Iris pigment epithelial cell (primary cell): Measurements from ENCODE around the gene TAB2.

ENCODE experiments used
- DNase-seq: peaks from one replicate; pipeline ENCODE4 v3.0.0-alpha.2; 2011; ENCODE audit warnings: low read depth

Gene TAB2

DNA sequence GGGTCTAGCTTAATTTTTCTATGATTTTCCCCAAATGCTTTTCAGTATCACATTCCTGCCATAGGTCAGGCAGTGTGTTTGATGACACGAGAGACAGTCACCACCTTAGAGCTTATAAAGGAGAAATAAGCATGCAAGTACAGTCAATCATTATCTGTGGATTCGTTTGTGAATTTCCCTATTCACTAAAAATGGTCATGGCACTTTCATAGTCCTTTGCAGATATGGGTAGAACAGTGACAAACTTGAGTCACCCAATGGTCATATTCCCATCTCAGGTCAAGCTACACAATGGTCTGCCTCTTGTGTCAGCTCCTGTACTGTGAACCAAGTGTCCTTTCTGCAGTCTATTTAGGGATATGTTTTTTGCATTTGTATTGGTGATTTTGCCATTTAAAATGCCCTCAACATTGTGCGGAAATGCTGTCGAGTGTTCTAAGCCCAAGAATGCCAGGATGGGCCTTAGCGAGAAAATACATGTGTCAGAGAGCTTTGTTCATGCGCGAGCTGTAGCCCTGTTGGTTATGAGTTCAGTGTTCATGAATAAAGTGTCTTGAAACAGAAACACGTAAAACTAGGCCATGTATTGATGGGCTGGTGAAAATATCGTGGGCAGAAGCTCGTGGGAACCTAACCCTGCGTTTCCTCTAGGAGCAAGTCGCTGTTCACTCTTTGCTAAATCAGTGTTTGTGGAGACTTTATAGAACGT lies 102.3 kb downstream of the TAB2 start:
- DNase-seq: no peak

- DNase-seq: no peak
Measured at GRCh38 chr6:149421132-149421531, 103.6 kb downstream of the TAB2 start.

- no peak for DNase-seq
Measured at GRCh38 chr6:149422581-149422980, 105.1 kb downstream of the TAB2 start.

DNA sequence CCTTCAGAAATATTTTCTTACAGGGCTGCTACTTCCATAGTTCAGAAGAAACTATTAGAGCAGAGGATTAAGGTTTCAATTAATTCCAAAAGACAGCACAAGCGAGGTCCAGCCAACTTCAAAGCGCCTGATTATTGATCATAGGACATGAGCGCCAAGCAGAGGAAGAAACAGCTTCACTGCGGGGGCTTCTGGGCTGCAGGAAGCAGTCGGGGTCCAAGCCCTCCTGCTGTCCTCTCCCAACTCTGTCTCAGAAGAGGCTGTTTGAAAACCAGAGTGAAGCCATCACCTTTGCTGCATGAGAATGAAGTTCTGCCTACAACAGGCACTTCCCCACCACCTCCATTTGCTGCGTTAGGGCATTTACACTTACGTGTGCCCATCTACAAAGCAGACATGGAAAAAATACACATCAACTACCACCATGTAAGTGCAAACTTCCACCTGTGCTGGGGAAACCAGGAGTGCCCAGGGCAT lies 106.5 kb downstream of the TAB2 start:
- no peak for DNase-seq

DNA sequence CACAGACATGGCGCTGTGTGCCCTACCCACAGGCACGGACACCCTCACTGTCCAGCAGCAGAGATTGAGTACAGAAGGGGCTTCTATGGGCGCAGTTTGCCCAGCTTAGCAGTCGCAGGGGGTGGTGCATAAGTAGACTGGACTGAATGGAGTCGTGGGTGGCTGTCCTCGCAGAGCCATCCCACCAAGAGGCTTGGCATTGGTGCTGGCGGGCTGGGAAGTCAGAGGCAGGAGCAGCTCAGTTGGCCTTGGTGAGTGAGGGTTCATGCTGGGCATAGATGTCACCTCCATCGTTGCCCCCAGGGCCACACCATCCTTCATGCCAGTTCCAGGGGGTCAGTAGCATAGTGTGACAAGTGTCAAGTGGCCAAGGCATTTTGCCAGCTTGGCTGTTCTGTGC lies 107.7 kb downstream of the TAB2 start:
- DNase-seq: no peak

- DNase-seq: no peak
Measured at GRCh38 chr6:149425754-149426153, 108.2 kb downstream of the TAB2 start.

GRCh38 chr6:149428606-149429005 lies 111.1 kb downstream of the TAB2 start:
- DNase-seq: no peak

- no peak for DNase-seq
Measured at GRCh38 chr6:149429427-149430360, 112.2 kb downstream of the TAB2 start.

GRCh38 chr6:149431905-149432775 lies 114.6 kb downstream of the TAB2 start:
- DNase-seq: peak; percentile 64

DNA sequence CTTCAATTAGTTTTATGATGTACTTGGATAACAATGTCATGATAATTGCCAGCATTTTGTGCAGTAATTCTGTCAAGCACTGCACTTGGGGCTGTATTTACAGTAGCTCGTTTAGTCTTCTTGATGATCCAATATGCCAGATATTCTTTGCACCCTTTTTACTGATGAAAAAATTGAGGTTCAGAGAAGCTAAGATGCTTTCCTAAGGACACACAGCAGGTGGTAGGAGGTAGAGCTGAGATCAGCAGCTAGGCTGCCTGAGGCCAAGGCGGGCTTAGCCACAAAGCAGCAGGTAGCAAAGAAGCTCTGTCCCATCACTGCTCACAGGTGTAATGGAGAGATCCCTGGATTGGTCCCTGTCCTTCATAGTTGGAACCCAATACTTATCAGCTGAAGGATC lies 115.9 kb downstream of the TAB2 start:
- DNase-seq: no peak

DNA sequence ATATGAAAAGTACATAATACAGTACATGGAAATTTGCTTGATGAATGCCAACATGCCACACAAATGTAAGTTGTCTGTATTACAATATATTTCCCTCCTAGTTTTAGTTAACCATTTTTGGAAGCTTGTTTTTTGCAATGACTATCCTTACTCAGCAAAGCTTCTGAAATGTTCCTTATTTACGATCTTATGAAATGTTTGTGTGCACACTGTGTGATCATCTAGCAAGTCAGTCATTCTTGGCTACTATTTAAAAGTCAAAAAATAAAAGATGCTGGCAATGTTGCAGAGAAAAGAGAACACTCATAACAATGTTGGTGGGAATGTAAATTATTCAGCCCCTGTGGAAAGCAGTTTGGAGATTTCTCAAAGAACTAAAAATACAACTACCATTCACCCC lies 116.4 kb downstream of the TAB2 start:
- no peak for DNase-seq

DNA sequence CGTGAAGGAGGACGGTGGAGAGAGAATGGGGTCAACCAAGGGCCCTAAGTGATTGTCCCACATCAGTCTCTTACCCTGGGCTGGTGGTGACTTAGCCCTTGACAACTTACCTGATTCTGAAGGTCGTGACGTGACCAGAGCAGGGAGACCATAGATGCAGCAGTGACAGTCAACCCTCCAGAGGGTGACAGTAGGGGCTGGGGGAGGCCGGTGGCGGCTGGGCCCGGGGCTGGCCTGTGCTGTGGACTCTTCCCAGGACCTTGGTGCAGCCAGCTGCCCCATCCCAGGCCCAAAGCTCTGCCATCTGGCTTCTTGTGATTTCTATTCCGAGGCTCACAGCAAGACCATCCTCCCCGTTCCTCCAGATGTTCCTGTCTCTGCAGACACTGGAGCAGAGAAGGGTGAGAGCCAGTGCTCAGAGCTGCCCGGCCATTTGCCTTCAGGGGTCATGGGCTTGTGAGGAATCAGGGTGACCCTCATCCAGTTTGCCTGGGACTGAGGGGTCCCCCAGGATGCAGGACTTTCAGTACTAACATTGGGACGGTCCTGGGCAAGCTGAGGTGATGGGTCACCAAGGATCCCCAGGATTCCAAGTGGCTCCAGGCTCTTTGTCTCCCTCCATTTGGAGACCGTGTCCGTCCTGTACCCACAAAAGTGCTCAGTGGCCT lies 118.5 kb downstream of the TAB2 start:
- DNase-seq: no peak

DNA sequence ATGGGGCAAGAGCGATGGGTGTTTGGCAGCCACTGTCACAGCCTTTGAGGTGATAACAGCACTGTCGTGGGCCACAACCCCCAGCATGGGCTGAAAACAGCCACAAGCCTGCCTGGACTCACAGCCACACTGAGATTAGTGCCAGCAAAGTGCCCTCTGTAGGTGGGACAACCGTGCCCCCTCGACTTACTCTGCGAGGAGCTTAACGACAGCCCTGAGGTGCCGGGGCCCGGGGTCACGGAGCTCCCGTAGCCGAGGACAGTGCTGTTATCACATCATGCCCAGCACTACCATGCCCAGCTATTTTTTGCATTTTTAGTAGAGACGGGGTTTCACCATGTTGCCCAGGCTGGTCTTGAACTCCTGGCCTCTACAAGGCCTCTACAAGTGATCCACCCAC lies 119.1 kb downstream of the TAB2 start:
- no peak for DNase-seq

DNA sequence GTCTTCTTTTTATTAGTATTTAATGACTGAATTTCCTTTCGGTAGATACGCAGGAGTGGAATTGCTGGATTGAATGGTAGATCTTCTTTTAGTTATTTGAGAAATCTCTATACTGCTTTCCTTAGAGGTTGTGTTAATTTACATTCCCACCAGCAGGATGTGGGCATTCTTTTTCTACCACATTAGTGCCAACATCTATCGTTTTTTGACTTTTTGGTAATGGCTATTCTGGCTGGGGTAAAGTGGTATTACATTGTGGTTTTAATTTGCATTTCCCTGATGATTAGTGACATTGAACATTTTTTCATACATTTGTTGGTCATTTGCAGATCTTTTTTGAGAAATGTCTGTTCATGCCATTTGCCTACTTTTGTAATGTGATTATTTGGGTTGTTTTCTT lies 119.7 kb downstream of the TAB2 start:
- no peak for DNase-seq

- no peak for DNase-seq
Measured at GRCh38 chr6:149438855-149439254, 121.3 kb downstream of the TAB2 start.

GRCh38 chr6:149439626-149440025 lies 122.1 kb downstream of the TAB2 start:
- DNase-seq: no peak

GRCh38 chr6:149440735-149441671 lies 123.5 kb downstream of the TAB2 start:
- no peak for DNase-seq

DNA sequence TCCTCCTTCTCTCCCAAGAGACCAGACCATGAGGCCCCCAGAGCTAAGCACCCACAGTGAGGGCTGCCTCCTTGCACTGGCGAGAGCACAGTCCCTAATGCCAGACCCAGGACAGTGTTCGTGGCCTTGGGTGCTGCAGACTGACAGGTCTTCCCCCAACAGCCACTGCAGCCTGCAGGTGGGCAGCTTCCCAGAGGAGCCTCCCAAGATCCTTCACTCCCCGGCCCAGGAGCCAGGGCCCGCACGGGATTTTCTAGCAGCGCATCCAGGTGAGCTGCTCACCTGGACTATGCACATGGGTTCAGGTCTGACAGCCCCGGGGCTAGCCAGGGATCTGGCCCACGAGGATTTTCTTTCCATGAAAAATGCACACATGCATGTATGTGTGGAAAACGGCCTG lies 124.2 kb downstream of the TAB2 start:
- no peak for DNase-seq

DNA sequence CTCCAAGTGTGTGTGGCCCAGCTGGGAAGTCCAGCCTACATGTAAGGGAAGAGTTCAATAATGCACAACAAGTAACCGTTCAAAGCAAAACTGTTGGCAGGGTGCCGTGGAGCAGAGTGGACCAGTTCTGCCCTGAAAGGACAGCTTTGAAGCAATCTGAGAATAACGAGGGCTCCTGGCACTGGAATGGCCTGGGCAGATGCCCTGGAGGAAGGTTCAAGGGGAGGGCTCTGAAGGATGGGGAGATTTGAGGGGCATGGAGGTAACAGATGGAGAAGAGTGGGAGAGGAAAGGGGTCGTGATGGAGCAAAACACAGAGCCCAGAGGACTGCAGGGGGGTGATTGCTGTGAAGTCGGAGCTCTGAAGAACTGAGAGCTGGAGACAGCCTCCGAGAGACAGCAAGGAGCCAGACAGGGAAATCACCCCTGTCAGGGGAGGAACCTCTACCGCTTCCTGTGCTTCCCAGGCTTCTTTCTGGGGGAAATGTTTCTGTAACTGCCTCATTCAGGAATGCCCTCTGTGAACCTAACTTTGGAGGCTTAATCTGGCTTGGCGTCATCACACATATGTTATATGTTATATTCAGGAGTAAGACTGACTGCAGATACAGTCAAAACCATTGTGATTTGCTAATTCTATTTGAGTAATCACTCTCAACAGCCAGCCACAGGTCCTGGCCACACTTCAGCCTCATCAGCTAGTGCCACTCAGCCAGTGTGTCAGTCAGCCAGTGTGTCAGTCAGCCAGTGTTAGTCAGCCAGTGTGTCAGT lies 126.1 kb downstream of the TAB2 start:
- DNase-seq: peak; percentile 69
